IMR-90 (cell line): ENCODE measurements around the gene STAT1.

Source experiments
- CEBPB ChIP-seq: IDR thresholded peaks from 2 replicates; pipeline ENCODE4 v1.6.1; 2012; ENCODE audit warnings: low read depth, low read length, improper control_type of control experiment
- CHD1 ChIP-seq: IDR thresholded peaks from 2 replicates; pipeline ENCODE4 v1.6.1; 2012; ENCODE audit warnings: low read depth, low read length, improper control_type of control experiment
- FOS ChIP-seq: fragments of 150-350 bp; IDR thresholded peaks from 2 replicates; pipeline ENCODE4 v1.6.1; 2016; ENCODE audit warnings: low read depth, low read length
- MAFK ChIP-seq: IDR thresholded peaks from 2 replicates; pipeline ENCODE4 v1.6.1; 2012; ENCODE audit warnings: low read depth, low read length, improper control_type of control experiment
- MAZ ChIP-seq: IDR thresholded peaks from 2 replicates; pipeline ENCODE4 v1.6.1; 2012; ENCODE audit warnings: low read depth, mild to moderate bottlenecking, low read length, improper control_type of control experiment, moderate library complexity, borderline replicate concordance
- MXI1 ChIP-seq: IDR thresholded peaks from 2 replicates; pipeline ENCODE4 v1.6.1; 2012; ENCODE audit warnings: low read depth, mild to moderate bottlenecking, low read length, moderate library complexity, borderline replicate concordance
- NFE2L2 ChIP-seq: fragments of 150-350 bp; IDR thresholded peaks from 2 replicates; pipeline ENCODE4 v1.6.1; 2016; ENCODE audit warnings: low read depth, mild to moderate bottlenecking, low read length
- POLR2A ChIP-seq: IDR thresholded peaks from 2 replicates; pipeline ENCODE4 v1.6.1; 2012; ENCODE audit warnings: mild to moderate bottlenecking, low read depth, low read length
- RAD21 ChIP-seq: IDR thresholded peaks from 2 replicates; pipeline ENCODE4 v1.6.1; 2012; ENCODE audit warnings: low read length, improper control_type of control experiment
- RCOR1 ChIP-seq: IDR thresholded peaks from 2 replicates; pipeline ENCODE4 v1.6.1; 2012; ENCODE audit warnings: mild to moderate bottlenecking, low read length, improper control_type of control experiment; ENCODE audit not compliant: insufficient replicate concordance
- RFX5 ChIP-seq: IDR thresholded peaks from 2 replicates; pipeline ENCODE4 v1.8.0; 2012; ENCODE audit warnings: low read depth, mild to moderate bottlenecking, low read length, moderate library complexity
- SMC3 ChIP-seq: fragments of 150-350 bp; IDR thresholded peaks from 2 replicates; pipeline ENCODE4 v1.6.1; 2016; ENCODE audit warnings: low read depth, mild to moderate bottlenecking, antibody characterized with exemption, low read length, moderate library complexity
- USF2 ChIP-seq: fragments of 150-350 bp; IDR thresholded peaks from 2 replicates; pipeline ENCODE4 v1.6.1; 2017; ENCODE audit warnings: mild to moderate bottlenecking, antibody characterized with exemption, low read length, low read depth
- TF ChIP-seq, protein P1 (sequence below): conservative IDR thresholded peaks from 2 replicates; pipeline ENCODE4 v1.5.1; 2012; ENCODE audit warnings: mild to moderate bottlenecking, low read depth, low read length, improper control_type of control experiment

DNA sequence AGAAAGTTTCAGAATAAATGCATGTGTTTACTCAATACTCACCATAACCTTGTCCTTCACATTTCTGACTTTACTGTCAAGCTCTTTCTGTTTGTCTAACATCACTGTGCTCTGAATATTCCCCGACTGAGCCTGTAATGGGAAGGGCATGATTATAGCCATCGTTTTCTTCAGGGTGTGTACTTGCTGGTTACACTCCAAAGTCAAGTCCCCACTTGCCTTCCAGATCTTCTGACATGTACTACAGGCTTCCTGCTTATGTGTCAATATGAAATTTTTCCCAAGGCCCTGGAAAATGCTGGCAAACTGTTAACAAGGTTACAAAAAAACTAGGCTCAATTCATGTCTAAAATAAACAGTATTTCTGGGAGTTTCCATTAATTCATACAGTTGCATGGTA is 12.9 kb downstream of the STAT1 start:
- no peak for TF ChIP-seq POLR2A
- TF ChIP-seq, protein P1, sequence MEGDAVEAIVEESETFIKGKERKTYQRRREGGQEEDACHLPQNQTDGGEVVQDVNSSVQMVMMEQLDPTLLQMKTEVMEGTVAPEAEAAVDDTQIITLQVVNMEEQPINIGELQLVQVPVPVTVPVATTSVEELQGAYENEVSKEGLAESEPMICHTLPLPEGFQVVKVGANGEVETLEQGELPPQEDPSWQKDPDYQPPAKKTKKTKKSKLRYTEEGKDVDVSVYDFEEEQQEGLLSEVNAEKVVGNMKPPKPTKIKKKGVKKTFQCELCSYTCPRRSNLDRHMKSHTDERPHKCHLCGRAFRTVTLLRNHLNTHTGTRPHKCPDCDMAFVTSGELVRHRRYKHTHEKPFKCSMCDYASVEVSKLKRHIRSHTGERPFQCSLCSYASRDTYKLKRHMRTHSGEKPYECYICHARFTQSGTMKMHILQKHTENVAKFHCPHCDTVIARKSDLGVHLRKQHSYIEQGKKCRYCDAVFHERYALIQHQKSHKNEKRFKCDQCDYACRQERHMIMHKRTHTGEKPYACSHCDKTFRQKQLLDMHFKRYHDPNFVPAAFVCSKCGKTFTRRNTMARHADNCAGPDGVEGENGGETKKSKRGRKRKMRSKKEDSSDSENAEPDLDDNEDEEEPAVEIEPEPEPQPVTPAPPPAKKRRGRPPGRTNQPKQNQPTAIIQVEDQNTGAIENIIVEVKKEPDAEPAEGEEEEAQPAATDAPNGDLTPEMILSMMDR, result no peak
- TF ChIP-seq SMC3, result no peak
- no peak for TF ChIP-seq NFE2L2
- TF ChIP-seq MAZ, result no peak
- TF ChIP-seq MXI1, result no peak
- TF ChIP-seq CHD1, result no peak
- TF ChIP-seq RFX5, result no peak
- no peak for TF ChIP-seq USF2
- TF ChIP-seq RAD21, result no peak
- no peak for TF ChIP-seq RCOR1
- TF ChIP-seq MAFK, result no peak
- no peak for TF ChIP-seq CEBPB
- no peak for TF ChIP-seq FOS
